Astrocyte (in vitro differentiated cells and primary cell): ENCODE measurements around the gene ITPRIPL2.

Experiments
- CTCF ChIP-seq: IDR thresholded peaks from 2 replicates; pipeline ENCODE4 v1.5.1; 2011; ENCODE audit warnings: low read depth, mild to moderate bottlenecking, inconsistent platforms, low read length, moderate library complexity; ENCODE audit not compliant: insufficient read depth
- EZH2 ChIP-seq: IDR thresholded peaks from 2 replicates; pipeline ENCODE4 v1.6.1; 2012; ENCODE audit warnings: mild to moderate bottlenecking, low read length, inconsistent platforms; ENCODE audit not compliant: insufficient read depth

GRCh38 chr16:19165101-19165500 is 51.3 kb downstream of the ITPRIPL2 start:
- TF ChIP-seq CTCF (no peak), EZH2 (no peak)
